Activated T-cell treated with anti-CD3 and anti-CD28 coated beads, Interleukin-2, amount 50 U/mL, for 4 hours (primary cell): ENCODE data around the gene HOXA5. TPM values are rescaled to one million over a fixed set of nuclear protein-coding genes. Genes with fewer than 3 reads are reported as not detected.

Experiments
- ATAC-seq, 2 donors: fragments of 200-7000 bp; cut with Tn5 transposase; one replicate each; pipeline ENCODE4 v1.10.0; 2021
- DNase-seq: peaks from one replicate; pipeline ENCODE4 v3.0.0-alpha.2; 2020
- H3K27me3 Mint-ChIP-seq: one replicate; pipeline ENCODE4 v1.8.0; 2021; ENCODE audit warnings: low read depth, mixed read lengths
- H3K36me3 Mint-ChIP-seq: one replicate; pipeline ENCODE4 v1.8.0; 2022; ENCODE audit warnings: mixed read lengths; ENCODE audit not compliant: insufficient read depth
- H3K4me1 Mint-ChIP-seq: one replicate; pipeline ENCODE4 v1.8.0; 2021; ENCODE audit warnings: low read depth, mixed read lengths
- H3K4me3 Mint-ChIP-seq: one replicate; pipeline ENCODE4 v1.8.0; 2021; ENCODE audit warnings: mild to moderate bottlenecking, moderate library complexity, mixed read lengths
- H3K9me3 Mint-ChIP-seq: one replicate; pipeline ENCODE4 v1.8.0; 2021; ENCODE audit warnings: mixed read lengths
- total RNA-seq, 3 donors: library from RNA; stranded (reverse); gene quantifications; one replicate each; pipeline ENCODE4 v1.2.1, GENCODE V29; 2021

HOXA5 gene
- total RNA-seq, 3 donors from 2014 or later, result not detected

DNA sequence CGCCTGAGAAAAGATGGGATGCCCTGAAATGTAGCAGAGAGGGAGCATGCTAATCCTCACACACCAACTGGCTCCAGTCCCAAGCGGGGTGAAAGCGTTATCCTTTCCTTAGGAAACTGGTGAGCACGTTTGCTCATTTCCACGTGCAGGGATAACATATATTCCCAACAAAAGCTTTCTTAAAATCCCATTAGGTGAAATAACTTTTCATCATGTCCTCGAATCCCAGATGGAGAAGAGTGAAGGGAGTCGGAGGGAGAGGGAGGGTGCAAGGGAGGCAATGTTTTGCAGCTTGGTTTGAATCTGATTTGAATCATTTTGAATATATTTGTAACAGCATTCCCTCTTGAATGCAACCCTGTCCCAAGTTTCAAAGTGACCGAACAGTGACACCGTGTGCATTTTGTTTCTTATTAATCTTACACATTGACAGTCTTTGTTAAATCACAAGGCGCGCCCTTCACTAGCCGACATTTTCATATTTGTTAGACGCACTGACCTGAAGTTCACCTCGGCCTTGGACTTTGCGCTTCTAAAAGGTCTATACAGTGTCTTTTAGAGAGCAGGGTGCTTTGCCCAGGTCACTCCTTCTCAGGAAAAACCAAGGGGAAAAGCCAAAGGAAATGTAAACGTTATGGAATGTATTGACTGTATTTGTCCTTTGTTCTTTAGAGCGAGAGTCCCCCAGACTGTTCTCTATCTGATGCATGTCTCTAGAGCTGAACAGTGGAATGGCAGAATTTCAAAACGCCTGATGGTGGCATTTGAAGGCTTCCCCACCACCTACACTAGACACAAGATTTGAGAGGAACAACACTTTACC is 9.9 kb downstream of the HOXA5 start:
- peaks cover 62% of the 10 kb centered on the region for H3K27me3 Mint-ChIP-seq
- H3K4me1 Mint-ChIP-seq, result peaks cover 13% of the 10 kb centered on the region
- no peak for DNase-seq
- no peak for ATAC-seq
- H3K9me3 Mint-ChIP-seq, result no peaks in the 10 kb centered on the region
- no peaks in the 10 kb centered on the region for H3K36me3 Mint-ChIP-seq
- no peak overlapping the region for H3K4me3 Mint-ChIP-seq

DNA sequence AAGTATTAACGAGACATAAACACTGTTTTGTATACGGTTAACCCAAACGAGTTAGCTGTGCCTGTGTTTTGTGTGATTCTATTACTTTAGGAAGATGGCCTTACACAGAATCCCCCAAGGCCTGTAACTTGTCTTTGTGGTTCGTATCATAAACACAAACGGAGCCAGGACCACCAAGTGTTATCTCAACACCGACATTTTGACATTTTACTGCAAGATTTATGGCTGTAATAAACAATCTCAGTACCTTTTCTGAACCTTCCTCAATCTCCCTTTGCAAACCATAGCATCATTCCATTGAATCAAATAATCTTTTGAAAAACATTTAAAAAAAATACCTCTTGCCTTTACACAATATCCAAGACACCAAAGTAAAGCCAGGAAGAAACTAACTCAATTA is 10.5 kb downstream of the HOXA5 start:
- Mint-ChIP-seq H3K27me3 (peaks cover 59% of the 10 kb centered on the region), H3K36me3 (no peaks in the 10 kb centered on the region), H3K4me1 (peaks cover 13% of the 10 kb centered on the region), H3K4me3 (no peak overlapping the region), H3K9me3 (no peaks in the 10 kb centered on the region)
- no peak for ATAC-seq
- DNase-seq, result no peak

DNA sequence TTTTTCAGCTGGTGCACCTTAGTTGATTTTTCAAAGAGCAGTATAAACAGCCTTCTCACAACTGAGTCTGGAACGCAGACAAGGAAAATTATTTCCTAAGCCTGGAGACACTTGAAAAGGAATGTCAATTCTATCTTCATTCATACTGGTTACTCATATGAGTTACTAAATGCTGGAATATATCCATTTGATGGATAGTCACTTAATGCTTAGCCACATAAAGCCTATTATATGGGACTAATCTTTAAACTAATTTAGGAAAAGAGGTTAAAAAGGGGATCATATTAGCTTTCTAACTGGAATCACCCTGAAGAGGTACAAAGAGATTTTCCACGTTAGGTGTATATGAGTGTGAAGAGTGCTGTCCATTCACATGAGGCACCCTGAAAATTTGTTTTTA is 11.3 kb downstream of the HOXA5 start:
- DNase-seq (no peak), ATAC-seq (no peak)
- H3K9me3 Mint-ChIP-seq, result no peaks in the 10 kb centered on the region
- no peaks in the 10 kb centered on the region for H3K36me3 Mint-ChIP-seq
- H3K4me1 Mint-ChIP-seq, result peaks cover 13% of the 10 kb centered on the region
- H3K27me3 Mint-ChIP-seq, result peaks cover 59% of the 10 kb centered on the region
- no peak overlapping the region for H3K4me3 Mint-ChIP-seq

DNA sequence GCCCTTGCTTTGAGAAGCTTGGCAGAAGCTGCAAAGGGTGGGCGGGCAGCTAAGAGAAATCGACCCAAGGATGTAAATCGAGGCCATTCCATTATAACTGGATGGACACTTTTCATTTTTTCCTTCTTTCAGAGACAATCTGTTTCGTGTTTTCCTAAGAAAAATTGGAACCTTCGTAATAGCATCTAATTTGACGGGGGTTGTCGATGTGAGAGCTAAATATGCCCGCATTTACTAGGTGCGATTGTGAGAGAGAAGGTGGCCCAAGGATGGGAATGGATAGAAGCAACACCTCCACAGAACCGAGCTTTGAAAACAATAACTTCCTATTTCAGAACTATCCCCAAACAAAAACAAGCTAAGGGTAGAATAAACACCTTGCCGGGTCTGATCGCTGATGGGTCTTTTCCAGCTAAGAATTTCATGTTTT is 12.1 kb downstream of the HOXA5 start:
- Mint-ChIP-seq H3K4me3 (peak overlapping the region; percentile 68), H3K36me3 (no peaks in the 10 kb centered on the region), H3K27me3 (peaks cover 60% of the 10 kb centered on the region), H3K4me1 (peaks cover 13% of the 10 kb centered on the region), H3K9me3 (no peaks in the 10 kb centered on the region)
- no peak for DNase-seq
- ATAC-seq, result no peak

DNA sequence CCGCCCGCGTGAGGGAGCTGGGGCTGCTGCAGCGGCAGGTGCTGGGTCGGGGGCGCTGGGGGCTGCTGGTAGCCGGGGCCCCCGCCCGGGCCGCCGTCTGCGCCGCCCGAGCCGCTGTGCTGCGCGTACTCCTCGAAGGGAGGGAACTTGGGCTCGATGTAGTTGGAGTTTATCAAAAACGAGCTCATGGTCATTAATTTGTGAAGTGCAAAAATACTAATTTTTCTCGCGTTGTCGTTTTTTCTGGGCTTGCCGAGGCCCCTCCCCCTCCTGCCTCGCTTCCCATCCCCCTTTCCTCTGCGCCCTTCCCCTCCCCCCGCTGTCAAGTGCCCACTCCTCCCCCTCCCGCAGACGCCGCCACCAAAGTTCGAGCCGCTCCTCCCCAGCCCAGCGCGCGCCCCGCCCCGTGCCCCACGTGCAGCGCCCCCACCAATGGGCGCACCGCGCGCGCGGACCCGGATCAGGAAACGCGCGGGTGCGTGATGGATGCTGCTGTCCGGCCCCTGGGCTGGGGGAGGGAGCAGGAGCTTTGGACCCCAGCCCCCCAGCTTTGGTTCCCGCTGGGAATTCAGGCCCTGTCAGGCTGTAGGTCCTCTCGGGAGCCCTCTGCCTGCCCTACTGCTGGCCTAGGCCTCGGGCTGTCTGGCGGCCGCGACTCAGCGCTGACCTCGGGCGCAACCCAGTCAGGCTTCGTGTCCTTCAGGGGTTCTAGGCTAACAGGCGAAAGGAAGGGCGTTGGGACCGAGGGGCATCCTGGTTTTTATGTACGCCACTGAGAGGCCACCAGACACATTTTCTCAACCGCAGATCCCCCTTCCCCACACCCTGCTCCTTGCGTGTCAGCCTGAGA is 12.7 kb downstream of the HOXA5 start, which contains the start of gene HOXA4:
Gene HOXA4 (minus strand): TSS at position 218 of the 850 bp plus-strand sequence. CDS start 24 bp downstream, at position 194.
- Mint-ChIP-seq H3K4me1 (peaks cover 9% of the 10 kb centered on the region), H3K27me3 (peaks cover 54% of the 10 kb centered on the region), H3K4me3 (peak within 1 kb of the TSS; percentile 68), H3K9me3 (no peaks in the 10 kb centered on the region), H3K36me3 (no peaks in the 10 kb centered on the region)
- peak; percentile 85 to 88 for ATAC-seq
- DNase-seq, result peak; percentile 73

DNA sequence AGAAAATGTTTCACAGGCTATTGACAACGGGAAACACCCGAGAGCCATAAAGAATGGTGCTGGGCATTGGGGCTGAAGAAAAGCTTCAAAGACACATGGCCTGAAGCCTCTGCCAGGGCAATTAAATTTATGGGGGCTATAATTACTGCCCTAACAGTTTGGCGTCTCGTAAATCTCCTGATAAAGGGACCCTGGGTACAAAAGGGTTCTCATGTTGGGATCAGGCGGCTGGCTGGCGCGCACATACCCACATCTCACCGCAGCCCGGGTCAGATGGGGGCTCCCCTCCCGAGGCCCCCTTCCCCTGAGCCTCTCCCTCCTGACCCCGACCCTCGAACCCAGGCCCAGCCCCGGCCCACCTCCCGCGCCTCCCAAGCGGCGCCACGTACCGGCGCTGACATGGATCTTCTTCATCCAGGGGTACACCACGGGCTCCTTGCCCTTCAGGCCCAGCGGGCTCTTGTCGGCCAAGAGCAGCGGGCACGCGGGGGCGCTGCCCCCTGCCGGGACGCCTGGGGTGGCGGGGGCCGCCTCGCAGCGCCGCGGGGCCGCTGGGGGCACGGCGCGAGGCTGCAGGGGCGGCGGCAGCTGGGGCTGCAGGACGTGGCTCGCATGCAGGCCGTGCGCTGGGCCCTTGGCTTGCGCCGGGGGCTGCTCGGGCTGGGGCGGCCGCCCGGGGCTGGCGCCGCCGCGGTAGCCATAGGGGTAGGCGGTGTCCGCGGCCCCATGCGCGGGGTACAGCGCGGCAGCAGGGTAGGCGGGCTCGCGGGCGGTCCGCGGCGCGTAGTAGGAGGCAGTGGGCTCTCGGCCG is 13.5 kb downstream of the HOXA5 start:
- peak; percentile 18 to 20 for ATAC-seq
- H3K4me3 Mint-ChIP-seq, result peak overlapping the region; percentile 32

DNA sequence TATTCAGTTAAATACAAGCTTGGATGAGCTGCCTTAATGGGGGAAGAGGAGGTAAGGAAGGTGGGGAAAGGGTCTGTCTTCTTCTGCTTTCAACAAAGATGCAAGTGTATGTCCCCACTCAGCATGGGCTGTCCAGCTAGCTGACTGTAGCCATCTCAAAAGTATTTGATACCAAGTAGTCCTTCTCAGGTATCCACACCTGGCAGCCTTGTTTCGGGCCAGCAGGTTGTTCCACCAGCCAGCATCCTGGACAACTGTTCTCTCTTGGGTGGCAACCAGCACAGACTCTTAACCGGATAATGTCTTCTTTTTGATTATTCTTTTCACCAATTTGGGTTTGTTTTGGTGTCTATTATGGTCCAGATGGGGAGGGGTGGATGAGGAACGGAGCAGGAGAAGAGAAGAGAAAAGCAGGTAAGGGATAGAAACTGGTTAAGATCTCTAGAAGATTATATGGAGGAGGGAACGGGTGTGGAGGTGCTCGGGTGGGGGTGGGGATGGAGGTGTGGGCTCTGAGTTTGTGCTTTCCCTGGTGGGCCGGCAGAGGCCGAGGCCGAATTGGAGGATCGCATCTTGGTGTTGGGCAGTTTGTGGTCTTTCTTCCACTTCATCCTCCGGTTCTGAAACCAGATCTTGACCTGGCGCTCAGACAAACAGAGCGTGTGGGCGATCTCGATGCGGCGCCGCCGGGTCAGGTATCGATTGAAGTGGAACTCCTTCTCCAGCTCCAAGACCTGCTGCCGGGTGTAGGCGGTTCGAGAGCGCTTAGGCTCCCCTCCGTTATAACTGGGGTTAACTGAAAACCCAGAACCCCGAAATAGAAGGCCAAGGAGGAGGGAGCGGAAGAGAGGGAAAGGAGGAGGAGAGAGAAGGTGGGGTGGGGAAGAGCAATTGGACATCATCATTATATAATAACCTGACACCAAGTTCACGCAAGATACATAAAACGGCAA is 14.4 kb downstream of the HOXA5 start:
- Mint-ChIP-seq H3K36me3 (no peaks in the 10 kb centered on the region), H3K4me3 (peak overlapping the region; percentile 42), H3K9me3 (no peaks in the 10 kb centered on the region), H3K4me1 (peaks cover 1% of the 10 kb centered on the region), H3K27me3 (peaks cover 54% of the 10 kb centered on the region)
- no peak for ATAC-seq
- no peak for DNase-seq

More for the DNA sequence above, 13.5 kb downstream of the HOXA5 start:
- Mint-ChIP-seq H3K4me1 (peaks cover 7% of the 10 kb centered on the region), H3K27me3 (peaks cover 53% of the 10 kb centered on the region), H3K36me3 (no peaks in the 10 kb centered on the region), H3K9me3 (no peaks in the 10 kb centered on the region)
- no peak for DNase-seq

DNA sequence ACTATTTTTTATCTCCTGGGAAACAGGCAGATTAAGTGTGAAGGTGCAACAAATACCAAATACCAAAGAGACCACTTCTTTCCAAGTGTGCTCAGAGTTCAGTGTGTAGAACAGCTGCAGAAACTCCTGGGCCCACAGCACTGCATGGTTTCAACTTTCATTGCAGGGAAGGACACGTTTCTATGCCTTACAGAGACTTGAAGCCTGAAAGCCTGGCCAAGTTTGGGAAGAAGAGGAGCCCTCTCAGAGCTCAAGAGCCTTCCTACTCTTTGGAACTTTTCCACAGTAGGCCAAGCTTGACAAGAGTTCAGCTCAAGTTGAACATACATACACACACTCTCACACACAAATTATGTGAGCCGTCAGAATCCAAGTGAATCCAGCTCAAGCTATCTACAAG is 15.4 kb downstream of the HOXA5 start:
- no peaks in the 10 kb centered on the region for H3K4me1 Mint-ChIP-seq
- H3K9me3 Mint-ChIP-seq, result no peaks in the 10 kb centered on the region
- H3K36me3 Mint-ChIP-seq, result no peaks in the 10 kb centered on the region
- no peak for ATAC-seq
- no peak for DNase-seq
- H3K4me3 Mint-ChIP-seq, result no peak overlapping the region
- H3K27me3 Mint-ChIP-seq, result peaks cover 51% of the 10 kb centered on the region

DNA sequence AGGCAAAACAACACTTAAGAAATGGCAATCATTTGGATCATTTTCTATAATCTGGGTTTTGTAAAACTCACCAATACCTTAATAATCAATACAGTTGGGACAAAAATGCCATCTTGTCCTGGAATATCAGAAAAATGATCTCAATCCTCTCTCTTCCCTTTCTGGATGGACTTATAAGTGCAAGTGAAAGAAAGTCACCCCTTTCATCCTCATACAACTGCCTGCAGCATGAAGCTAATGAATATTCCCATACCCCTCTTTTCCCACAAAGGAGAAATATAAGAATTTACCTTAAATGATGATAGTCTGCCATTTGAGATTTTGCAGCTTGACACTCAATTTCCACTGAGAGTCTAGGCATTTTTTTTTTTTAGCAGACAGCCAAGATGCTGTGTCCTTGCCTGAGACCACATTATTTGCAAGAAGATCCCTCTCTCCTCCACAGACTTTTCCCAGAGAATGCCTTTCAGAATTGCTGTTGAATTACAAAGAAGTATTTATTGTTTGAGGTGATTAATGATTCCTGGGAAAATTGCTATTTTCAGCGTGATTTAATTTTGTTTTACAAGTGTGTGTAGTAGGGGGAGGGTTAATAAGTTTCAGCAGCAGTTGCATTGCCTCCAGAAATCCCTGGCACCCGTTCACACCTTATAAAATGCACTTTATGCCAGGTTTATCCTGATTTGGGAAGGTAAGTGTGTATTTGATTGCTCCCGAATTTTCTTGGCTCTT is 16.7 kb downstream of the HOXA5 start:
- no peaks in the 10 kb centered on the region for H3K4me1 Mint-ChIP-seq
- ATAC-seq (no peak), DNase-seq (no peak)
- peaks cover 46% of the 10 kb centered on the region for H3K27me3 Mint-ChIP-seq
- H3K4me3 Mint-ChIP-seq, result no peak overlapping the region
- no peaks in the 10 kb centered on the region for H3K36me3 Mint-ChIP-seq
- no peaks in the 10 kb centered on the region for H3K9me3 Mint-ChIP-seq

DNA sequence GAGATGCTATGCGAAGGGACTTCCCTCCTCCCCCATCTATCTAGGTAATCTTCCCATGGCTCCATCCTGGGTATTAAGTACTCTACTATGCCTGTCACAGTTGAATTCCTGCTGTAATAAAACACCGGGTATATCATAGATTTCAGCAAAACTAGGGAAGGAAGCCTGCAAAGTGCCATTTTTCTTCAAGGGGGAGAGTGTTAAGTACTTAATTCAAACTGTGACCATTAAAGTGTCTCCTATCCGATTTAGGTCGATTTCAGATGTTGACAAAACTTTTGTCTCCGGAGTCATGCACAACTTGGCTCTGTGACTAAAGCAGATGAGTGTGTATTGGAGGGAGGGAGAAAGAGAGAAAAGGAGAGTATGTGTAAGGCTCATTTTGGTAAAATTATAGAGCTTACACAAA is 17.5 kb downstream of the HOXA5 start:
- DNase-seq, result no peak
- peaks cover 43% of the 10 kb centered on the region for H3K27me3 Mint-ChIP-seq
- no peaks in the 10 kb centered on the region for H3K9me3 Mint-ChIP-seq
- H3K4me3 Mint-ChIP-seq, result no peak overlapping the region
- no peaks in the 10 kb centered on the region for H3K36me3 Mint-ChIP-seq
- H3K4me1 Mint-ChIP-seq, result no peaks in the 10 kb centered on the region
- no peak for ATAC-seq

DNA sequence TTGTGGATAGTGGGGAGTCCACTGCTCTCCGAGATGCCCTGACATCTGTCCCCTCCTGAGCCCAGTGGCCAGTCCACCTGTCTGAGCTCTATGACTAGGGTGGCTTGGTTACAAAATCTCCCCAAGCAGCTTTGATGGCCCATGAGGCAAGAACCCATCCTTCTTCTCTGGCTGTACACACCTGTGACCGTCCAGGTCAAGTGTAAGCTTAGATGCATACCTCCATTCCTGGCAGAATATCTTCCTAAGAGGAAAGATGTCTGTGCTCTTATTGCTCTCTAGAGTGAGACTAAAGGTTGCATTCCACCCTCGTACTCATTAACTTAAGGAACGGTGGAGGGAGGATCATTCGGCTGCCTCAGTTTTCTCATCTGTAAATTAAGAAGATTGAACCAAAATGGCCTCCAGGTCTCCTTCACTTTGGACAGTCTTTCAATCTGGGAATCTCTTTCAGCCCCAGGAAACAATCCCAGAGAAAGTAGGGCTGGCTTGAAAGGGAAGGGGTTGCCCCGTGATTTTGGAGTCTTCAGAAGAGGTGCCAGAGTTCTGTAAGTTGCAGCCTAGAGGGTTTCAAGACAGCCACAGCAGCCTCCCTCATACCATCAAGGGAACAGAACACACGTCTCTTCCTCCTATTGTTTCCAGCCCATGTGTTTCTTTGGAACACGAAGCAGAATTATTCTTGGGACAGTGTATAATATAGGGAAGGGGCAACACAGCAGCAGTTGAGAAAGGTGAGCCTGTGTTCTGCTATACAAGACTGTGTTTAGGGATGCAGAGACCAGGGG is 18.4 kb downstream of the HOXA5 start:
- H3K36me3 Mint-ChIP-seq, result no peaks in the 10 kb centered on the region
- no peaks in the 10 kb centered on the region for H3K4me1 Mint-ChIP-seq
- DNase-seq (no peak), ATAC-seq (no peak)
- H3K27me3 Mint-ChIP-seq, result peaks cover 43% of the 10 kb centered on the region
- H3K9me3 Mint-ChIP-seq, result no peaks in the 10 kb centered on the region
- H3K4me3 Mint-ChIP-seq, result no peak overlapping the region
